ENCODE measurements around the gene PTER. TPM values are rescaled to one million over a fixed set of nuclear protein-coding genes. Genes with fewer than 3 reads are reported as not detected.

The PTER gene
- total RNA-seq, 4 donors from 2014 or later, result 4.4 to 12.1 (median 9.4) TPM

- peaks cover 22% of the 10 kb centered on the region for H3K27me3 ChIP-seq
- H3K9me3 ChIP-seq, result no peaks in the 10 kb centered on the region
- no peak overlapping the region for H3K27ac ChIP-seq
- 11 to 18% methylated on average over 3 of the region's 3 CpGs for WGBS, 2 donors (ENCODE audit: low coverage in 1 of 2)
- H3K4me3 ChIP-seq, result no peak overlapping the region
- H3K4me1 ChIP-seq, result no peaks in the 10 kb centered on the region
- ATAC-seq, result no peak
- no peaks in the 10 kb centered on the region for H3K36me3 ChIP-seq
- TF ChIP-seq POLR2A (IDR thresholded peaks at IDR 0.05) (no peak), POLR2AphosphoS5 (IDR thresholded peaks at IDR 0.05) (no peak)
These were observed 28.4 kb upstream of the PTER start for GRCh38 chr10:16408379-16408778.

GRCh38 chr10:16417341-16417740 is 19.5 kb upstream of the PTER start:
- H3K4me1 ChIP-seq, result no peaks in the 10 kb centered on the region
- peaks cover 22% of the 10 kb centered on the region for H3K27me3 ChIP-seq
- no peaks in the 10 kb centered on the region for H3K36me3 ChIP-seq
- no peak overlapping the region for H3K4me3 ChIP-seq
- H3K27ac ChIP-seq, result no peak overlapping the region
- no peak for ATAC-seq
- H3K9me3 ChIP-seq, result no peaks in the 10 kb centered on the region
- 11 to 38% methylated on average over 1 of the region's 1 CpG for WGBS, 2 donors (ENCODE audit: low coverage in 1 of 2)
- TF ChIP-seq POLR2A (IDR thresholded peaks at IDR 0.05), result no peak
- TF ChIP-seq EP300 (IDR thresholded peaks at IDR 0.05), result no peak
- no peak for TF ChIP-seq CTCF (IDR thresholded peaks at IDR 0.05)
- no peak for TF ChIP-seq POLR2AphosphoS5 (IDR thresholded peaks at IDR 0.05)

GRCh38 chr10:16423599-16423998 is 13.2 kb upstream of the PTER start:
- TF ChIP-seq POLR2AphosphoS5 (IDR thresholded peaks at IDR 0.05), result no peak
- no peak for TF ChIP-seq POLR2A (IDR thresholded peaks at IDR 0.05)
- no peak for TF ChIP-seq CTCF (IDR thresholded peaks at IDR 0.05)
- no peak for TF ChIP-seq EP300 (IDR thresholded peaks at IDR 0.05)
- Histone ChIP-seq H3K9me3 (peaks cover 0 to 5% (median 0%) of the 10 kb centered on the region in 3 donors), H3K4me3 (no peak overlapping the region), H3K27me3 (peaks cover 20% of the 10 kb centered on the region), H3K36me3 (no peaks in the 10 kb centered on the region), H3K4me1 (no peaks in the 10 kb centered on the region), H3K27ac (no peak overlapping the region)
- WGBS, 2 donors (ENCODE audit: low coverage in 1 of 2), result 47 to 100% methylated on average over 1 to 3 of the region's 3 CpGs
- ATAC-seq, result no peak

- 74 to 91% methylated on average over 3 of the region's 3 CpGs for WGBS, 2 donors (ENCODE audit: low coverage in 1 of 2)
- H3K9me3 ChIP-seq, result peaks cover 0 to 5% (median 0%) of the 10 kb centered on the region in 3 donors
- no peak for ATAC-seq
- TF ChIP-seq EP300 (IDR thresholded peaks at IDR 0.05) (no peak), POLR2A (IDR thresholded peaks at IDR 0.05) (no peak), CTCF (IDR thresholded peaks at IDR 0.05) (no peak), POLR2AphosphoS5 (IDR thresholded peaks at IDR 0.05) (no peak)
- H3K36me3 ChIP-seq, result no peaks in the 10 kb centered on the region
- no peak overlapping the region for H3K4me3 ChIP-seq
- H3K27ac ChIP-seq, result no peak overlapping the region
- H3K27me3 ChIP-seq, result peaks cover 4% of the 10 kb centered on the region
- no peaks in the 10 kb centered on the region for H3K4me1 ChIP-seq
These were observed 11.4 kb upstream of the PTER start for GRCh38 chr10:16425449-16425848.

- TF ChIP-seq POLR2AphosphoS5 (IDR thresholded peaks at IDR 0.05) (no peak), CTCF (IDR thresholded peaks at IDR 0.05) (no peak), POLR2A (IDR thresholded peaks at IDR 0.05) (no peak), EP300 (IDR thresholded peaks at IDR 0.05) (no peak)
- ATAC-seq, result no peak
- H3K4me3 ChIP-seq, result no peak overlapping the region
- H3K36me3 ChIP-seq, result no peaks in the 10 kb centered on the region
- no peaks in the 10 kb centered on the region for H3K27me3 ChIP-seq
- 81 to 86% methylated on average over 4 to 6 of the region's 6 CpGs for WGBS, 2 donors (ENCODE audit: low coverage in 1 of 2)
- peaks cover 0 to 5% (median 0%) of the 10 kb centered on the region in 3 donors for H3K9me3 ChIP-seq
- no peaks in the 10 kb centered on the region for H3K4me1 ChIP-seq
- H3K27ac ChIP-seq, result no peak overlapping the region
These were observed 7.3 kb upstream of the PTER start for GRCh38 chr10:16429539-16429938.

Data from gastroesophageal sphincter (tissue), 4 donors.